Activated CD8-positive, alpha-beta T cell treated with anti-CD3 and anti-CD28 coated beads, Interleukin-2, amount 10 ng/mL, durations not matched to agents 7 days and 5 days (primary cell): Measurements from ENCODE around the gene EIF5B. TPM values are rescaled to one million over a fixed set of nuclear protein-coding genes. Genes with fewer than 3 reads are reported as not detected.
"Not testable (repeated sequence)": the region's sequence is repeated elsewhere in the genome, so short reads cannot be mapped to it uniquely, and the experiment has no call there.

Experiments used
- ATAC-seq: fragments of 150-1000 bp; cut with Tn5 transposase; one replicate; pipeline ENCODE4 v1.10.0; 2021; ENCODE audit warnings: moderate library complexity
- CTCF ChIA-PET: fragments of 350-600 bp; sonication (Branson Sonifier 250); formaldehyde crosslinking; loops from one replicate; lab custom pipeline; 2021; ENCODE audit warnings: antibody characterized with exemption; lab: Charles Lee
- POLR2A ChIA-PET: fragments of 350-600 bp; sonication (Branson Sonifier 250); formaldehyde crosslinking; loops from one replicate; lab custom pipeline; 2021; ENCODE audit warnings: antibody characterized with exemption; lab: Charles Lee
- DNase-seq: peaks from one replicate; pipeline ENCODE4 v3.0.0-alpha.2; 2020
- H3K27ac Mint-ChIP-seq: one replicate; pipeline ENCODE4 v1.8.0; 2021; ENCODE audit warnings: mild to moderate bottlenecking, mixed read lengths
- H3K27me3 Mint-ChIP-seq: one replicate; pipeline ENCODE4 v1.8.0; 2021; ENCODE audit warnings: low read depth, mixed read lengths
- H3K36me3 Mint-ChIP-seq: one replicate; pipeline ENCODE4 v1.8.0; 2021; ENCODE audit warnings: low read depth, mixed read lengths
- H3K4me1 Mint-ChIP-seq: one replicate; pipeline ENCODE4 v1.8.0; 2021; ENCODE audit warnings: low read depth, mixed read lengths
- H3K4me3 Mint-ChIP-seq: one replicate; pipeline ENCODE4 v1.8.0; 2021; ENCODE audit warnings: mild to moderate bottlenecking, mixed read lengths
- H3K9me3 Mint-ChIP-seq: one replicate; pipeline ENCODE4 v1.8.0; 2022; ENCODE audit warnings: mixed read lengths; ENCODE audit not compliant: insufficient read depth
- total RNA-seq, 2 experiments: library from RNA; stranded (reverse); gene quantifications; one replicate each; pipeline ENCODE4 v1.2.3, GENCODE V29; 2021

The EIF5B gene
- total RNA-seq, 2 experiments from 2014 or later: 47.5 TPM

DNA sequence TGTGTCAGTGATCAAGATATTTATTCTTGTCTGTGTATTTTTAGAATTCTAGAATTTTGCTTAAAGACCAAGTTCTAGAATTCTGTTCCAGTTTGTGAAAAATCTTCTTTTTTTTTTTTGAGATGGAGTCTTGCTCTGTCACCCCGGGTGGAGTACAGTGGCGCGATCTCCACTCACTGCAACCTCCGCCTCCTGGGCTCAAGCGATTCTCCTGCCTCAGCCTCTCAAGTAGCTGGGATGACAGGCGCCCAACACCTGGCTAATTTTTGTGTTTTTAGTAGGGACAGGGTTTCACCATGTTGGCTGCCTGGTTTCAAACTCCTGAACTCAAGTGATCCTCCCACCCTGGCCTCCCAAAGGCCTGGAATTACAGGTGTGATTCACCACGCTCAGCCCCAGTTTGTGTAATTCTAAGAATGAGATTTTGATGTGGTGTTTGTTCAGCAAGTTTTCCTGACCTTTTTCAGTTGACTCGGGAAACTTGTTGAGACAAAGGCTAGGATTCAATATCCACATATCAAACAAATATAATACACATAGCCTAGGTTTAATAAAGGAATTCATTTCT is 3.6 kb downstream of the EIF5B start:
- Mint-ChIP-seq H3K27ac (no peak overlapping the region), H3K4me3 (no peak overlapping the region), H3K36me3 (peaks cover 2% of the 10 kb centered on the region), H3K9me3 (no peaks in the 10 kb centered on the region), H3K27me3 (no peaks in the 10 kb centered on the region), H3K4me1 (peaks cover 18% of the 10 kb centered on the region)
- no peak for ATAC-seq
- CTCF ChIA-PET: no interaction called here
- POLR2A ChIA-PET: no interaction called here
- no peak for DNase-seq

DNA sequence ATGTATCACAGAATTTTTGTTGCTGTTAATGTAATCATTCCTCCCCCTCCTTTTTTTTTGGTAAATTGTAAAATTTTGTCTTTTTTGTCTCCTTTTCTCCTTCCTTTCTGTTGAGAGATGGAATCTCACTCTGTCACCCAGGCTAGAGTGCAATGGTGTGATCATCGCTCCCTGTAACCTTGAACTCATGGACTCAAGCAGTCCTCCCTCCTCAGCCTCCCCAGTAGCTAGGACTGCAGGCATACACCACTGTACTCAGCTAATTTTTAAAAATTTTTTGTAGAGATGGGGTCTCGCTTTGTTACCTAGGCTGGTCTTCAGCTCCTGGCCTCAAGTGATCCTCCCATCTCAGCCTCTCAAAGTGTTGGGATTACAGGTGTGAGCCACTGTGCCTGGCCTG is 5.3 kb downstream of the EIF5B start:
- Mint-ChIP-seq H3K27me3 (no peaks in the 10 kb centered on the region), H3K4me3 (no peak overlapping the region), H3K9me3 (no peaks in the 10 kb centered on the region), H3K4me1 (peaks cover 27% of the 10 kb centered on the region), H3K36me3 (peaks cover 4% of the 10 kb centered on the region), H3K27ac (no peak overlapping the region)
- DNase-seq (no peak), ATAC-seq (no peak)
- CTCF ChIA-PET: interaction anchor here (0.8 kb wide), 1 partner anchor 161 kb away, joined by 4 read pairs; no protein-coding TSS in a partner anchor
- POLR2A ChIA-PET: no interaction called here

DNA sequence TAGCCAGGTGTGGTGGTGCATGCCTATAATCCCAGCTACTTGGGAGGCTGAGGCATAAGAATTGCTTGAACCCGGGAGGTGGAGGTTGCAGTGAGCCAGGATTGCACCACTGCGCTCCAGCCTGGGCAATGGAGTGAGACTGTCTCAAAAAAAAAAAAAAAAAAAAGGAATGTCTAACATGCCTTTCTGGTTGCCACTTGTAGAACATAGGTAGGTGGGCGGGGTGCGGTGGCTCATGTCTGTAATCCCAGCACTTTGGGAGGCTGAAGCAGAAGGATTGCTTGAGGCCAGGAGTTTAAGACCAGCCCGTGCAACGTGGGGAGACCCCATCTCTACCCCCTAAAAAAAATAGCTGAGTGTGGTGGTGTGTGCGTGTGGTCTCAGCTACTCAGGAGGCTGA is 8.3 kb downstream of the EIF5B start:
- H3K4me1 Mint-ChIP-seq: peaks cover 31% of the 10 kb centered on the region
- H3K27ac Mint-ChIP-seq, DNase-seq, H3K27me3 Mint-ChIP-seq, CTCF ChIA-PET, H3K36me3 Mint-ChIP-seq, H3K9me3 Mint-ChIP-seq, H3K4me3 Mint-ChIP-seq, ATAC-seq, POLR2A ChIA-PET: not testable (repeated sequence)

DNA sequence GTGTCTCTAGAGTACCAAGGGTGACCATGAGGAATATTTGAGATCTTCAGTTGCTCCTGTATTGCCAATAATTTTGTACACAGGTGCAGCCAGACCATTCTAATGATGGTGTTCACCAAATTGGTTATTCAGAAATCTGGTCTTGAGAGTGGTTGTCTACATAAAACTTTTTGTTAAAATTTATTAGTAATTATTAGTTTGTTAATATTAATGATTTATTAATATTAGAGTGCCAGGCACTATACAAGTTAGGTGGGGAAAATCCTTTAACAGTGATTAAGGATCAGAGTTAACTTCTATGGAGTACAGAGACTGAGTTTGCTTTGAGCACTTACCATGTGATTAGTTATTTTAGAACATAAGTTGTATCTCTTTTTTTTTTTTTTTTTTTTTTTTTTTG is 9.0 kb downstream of the EIF5B start:
- ChIA-PET CTCF (no interaction called here), POLR2A (interaction anchor here (2.5 kb wide), 1 partner anchor 10 kb away, joined by 12 read pairs; the partner anchor contains the start of genes EIF5B and TXNDC9)
- Mint-ChIP-seq H3K4me3 (no peak overlapping the region), H3K27ac (no peak overlapping the region), H3K9me3 (no peaks in the 10 kb centered on the region), H3K4me1 (peaks cover 34% of the 10 kb centered on the region), H3K27me3 (no peaks in the 10 kb centered on the region), H3K36me3 (peaks cover 4% of the 10 kb centered on the region)
- no peak for ATAC-seq
- no peak for DNase-seq

DNA sequence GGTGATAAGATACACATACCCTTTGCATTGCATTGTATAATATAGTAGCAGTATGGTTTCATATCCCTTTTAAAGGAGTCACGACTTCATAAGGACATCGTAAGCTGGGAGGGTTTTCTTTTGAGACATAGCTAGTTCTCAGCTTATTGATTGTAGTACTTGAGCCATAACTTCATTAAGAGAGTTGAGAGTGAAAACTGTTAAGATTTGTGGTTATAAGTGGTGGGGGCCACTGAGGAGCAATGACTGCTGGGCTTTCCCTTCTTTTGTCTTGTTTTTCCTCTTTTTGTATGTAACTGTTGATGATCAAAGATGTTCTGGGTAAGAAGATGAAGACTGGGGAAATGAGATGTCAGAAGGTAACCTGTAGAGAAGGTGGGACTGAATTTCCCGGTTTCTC is 11.0 kb downstream of the EIF5B start:
- ATAC-seq (no peak), DNase-seq (no peak)
- Mint-ChIP-seq H3K27me3 (no peaks in the 10 kb centered on the region), H3K4me1 (peaks cover 30% of the 10 kb centered on the region), H3K36me3 (peaks cover 4% of the 10 kb centered on the region), H3K27ac (no peak overlapping the region), H3K9me3 (no peaks in the 10 kb centered on the region), H3K4me3 (no peak overlapping the region)
- ChIA-PET CTCF (interaction anchor here (2.1 kb wide), 1 partner anchor 11 kb away, joined by 12 read pairs; the partner anchor contains the start of genes EIF5B and TXNDC9), POLR2A (interaction anchor here (1.2 to 2.5 kb wide), 2 partner anchors 10 to 12 kb away, joined by 5 to 12 read pairs; partner anchors contain the start of genes EIF5B and TXNDC9)

DNA sequence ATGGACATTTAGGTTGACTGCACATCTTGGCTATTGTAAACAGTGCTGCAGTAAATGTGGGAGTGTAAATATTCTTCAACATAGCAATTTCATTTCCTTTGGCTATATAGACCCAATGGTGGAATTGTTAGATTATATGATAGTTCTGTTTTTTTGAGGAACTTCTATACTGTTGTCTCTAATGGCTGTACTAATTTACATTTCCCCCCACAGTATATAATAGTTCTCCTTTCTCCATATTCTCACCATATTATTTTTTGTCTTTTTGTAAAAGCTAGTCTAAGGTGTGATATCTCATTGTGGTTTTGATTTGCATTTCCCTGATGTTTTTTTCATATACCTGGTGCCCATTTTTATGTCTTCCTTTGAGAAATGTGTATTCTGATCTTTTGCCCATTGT is 13.0 kb downstream of the EIF5B start:
- ChIA-PET CTCF (no interaction called here), POLR2A (no interaction called here)
- no peaks in the 10 kb centered on the region for H3K27me3 Mint-ChIP-seq
- H3K27ac Mint-ChIP-seq: no peak overlapping the region
- ATAC-seq: no peak
- H3K4me3 Mint-ChIP-seq: no peak overlapping the region
- H3K9me3 Mint-ChIP-seq: no peaks in the 10 kb centered on the region
- H3K4me1 Mint-ChIP-seq: peaks cover 31% of the 10 kb centered on the region
- H3K36me3 Mint-ChIP-seq: peaks cover 2% of the 10 kb centered on the region
- no peak for DNase-seq

DNA sequence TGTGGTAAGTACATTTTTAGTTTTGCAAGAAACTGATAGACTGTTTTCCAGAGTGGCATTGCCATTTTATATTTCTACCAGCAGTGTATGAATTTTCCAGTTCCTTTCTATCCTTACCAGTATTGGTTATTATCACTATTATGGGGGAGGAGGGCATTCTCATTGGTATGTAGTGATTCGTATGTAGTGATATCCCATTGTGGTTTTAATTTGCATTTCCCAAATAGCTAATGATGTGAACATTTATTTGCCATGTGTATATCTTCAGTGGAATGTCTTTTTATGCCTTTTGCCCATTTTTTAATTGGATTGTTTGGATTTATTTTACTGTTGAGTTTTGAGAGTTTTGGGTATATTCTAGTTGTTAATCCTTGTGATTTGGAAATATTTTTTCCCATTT is 16.9 kb downstream of the EIF5B start:
- ChIA-PET POLR2A (no interaction called here), CTCF (interaction anchor here (1.9 kb wide), 1 partner anchor 17 kb away, joined by 4 read pairs; the partner anchor contains the start of gene EIF5B)
- Mint-ChIP-seq H3K9me3 (no peaks in the 10 kb centered on the region), H3K27ac (no peak overlapping the region), H3K4me1 (peaks cover 21% of the 10 kb centered on the region), H3K36me3 (no peaks in the 10 kb centered on the region), H3K4me3 (no peak overlapping the region), H3K27me3 (no peaks in the 10 kb centered on the region)
- DNase-seq (no peak), ATAC-seq (no peak)

DNA sequence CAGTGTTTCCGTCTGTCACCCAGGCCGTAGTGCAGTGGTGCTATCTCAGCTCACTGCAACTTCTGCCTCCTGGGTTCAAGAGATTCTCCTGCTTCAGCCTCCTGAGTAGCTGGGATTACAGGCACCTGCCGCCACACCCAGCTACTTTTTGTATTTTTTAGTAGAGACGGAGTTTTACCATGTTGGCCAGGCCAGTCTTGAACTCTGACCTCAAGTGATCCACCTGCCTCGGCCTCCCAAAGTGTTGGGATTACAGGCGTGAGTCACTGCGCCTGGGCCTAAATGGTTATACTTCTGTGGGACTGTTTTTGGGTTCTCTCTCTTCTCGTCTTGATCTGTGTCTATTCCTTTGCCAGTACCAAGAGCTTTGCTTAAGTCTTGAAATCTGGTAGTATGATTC is 17.6 kb downstream of the EIF5B start:
- POLR2A ChIA-PET, DNase-seq, H3K4me3 Mint-ChIP-seq, H3K27me3 Mint-ChIP-seq, H3K9me3 Mint-ChIP-seq, H3K36me3 Mint-ChIP-seq, ATAC-seq, H3K27ac Mint-ChIP-seq: not testable (repeated sequence)
- H3K4me1 Mint-ChIP-seq: peaks cover 17% of the 10 kb centered on the region
- CTCF ChIA-PET: interaction anchor here (1.9 kb wide), 1 partner anchor 18 kb away, joined by 4 read pairs; the partner anchor contains the start of gene EIF5B

DNA sequence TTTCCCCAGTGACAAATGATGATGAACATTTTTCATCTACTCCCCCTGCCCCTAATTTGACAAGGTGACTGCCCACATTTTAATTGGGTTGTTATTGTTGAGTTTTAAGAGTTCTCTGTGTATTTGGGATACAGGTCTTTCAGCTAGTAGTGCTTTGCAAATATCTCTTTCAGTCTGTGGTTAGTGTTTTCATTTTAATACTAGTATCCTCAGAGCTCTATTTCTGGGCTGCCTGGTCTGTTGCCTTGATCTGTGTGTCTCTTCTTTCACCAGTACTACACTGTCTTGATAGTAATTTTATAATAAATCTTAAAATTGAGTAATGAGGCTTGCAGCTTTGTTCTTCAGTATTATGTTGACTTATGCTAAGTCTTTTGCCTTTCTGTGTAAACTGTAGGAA is 19.7 kb downstream of the EIF5B start:
- no peak overlapping the region for H3K27ac Mint-ChIP-seq
- H3K36me3 Mint-ChIP-seq: peaks cover 13% of the 10 kb centered on the region
- no peaks in the 10 kb centered on the region for H3K27me3 Mint-ChIP-seq
- POLR2A ChIA-PET: no interaction called here
- H3K4me1 Mint-ChIP-seq: peaks cover 10% of the 10 kb centered on the region
- H3K9me3 Mint-ChIP-seq: no peaks in the 10 kb centered on the region
- CTCF ChIA-PET: interaction anchor here (1.4 to 1.7 kb wide), 2 partner anchors 9 to 19 kb away, joined by 4 to 6 read pairs; partner anchors contain the start of gene EIF5B
- ATAC-seq (no peak), DNase-seq (no peak)
- no peak overlapping the region for H3K4me3 Mint-ChIP-seq

DNA sequence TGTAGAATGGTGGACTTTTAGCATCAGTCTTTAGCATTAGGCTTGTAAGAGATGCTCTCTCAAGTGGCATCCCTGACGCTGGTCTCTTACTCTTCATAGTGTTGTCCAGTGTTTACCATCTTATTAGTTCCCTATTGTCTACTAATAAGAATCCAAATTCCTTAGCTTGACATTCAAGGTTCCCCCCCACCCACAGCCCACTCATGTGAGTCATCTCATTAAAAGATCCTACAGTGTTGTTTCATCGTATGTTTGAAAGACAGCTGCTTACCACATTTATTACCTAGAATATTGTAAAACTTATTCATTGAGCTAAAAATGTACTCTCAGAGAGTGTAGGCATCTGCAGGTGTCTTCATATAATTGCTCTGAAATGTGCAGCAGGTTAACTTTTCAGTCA is 28.5 kb downstream of the EIF5B start:
- DNase-seq (no peak), ATAC-seq (no peak)
- Mint-ChIP-seq H3K27me3 (no peaks in the 10 kb centered on the region), H3K4me3 (no peak overlapping the region), H3K27ac (no peak overlapping the region), H3K9me3 (no peaks in the 10 kb centered on the region), H3K4me1 (no peaks in the 10 kb centered on the region), H3K36me3 (peaks cover 59% of the 10 kb centered on the region)
- POLR2A ChIA-PET: interaction anchor here (0.6 to 1.8 kb wide), 2 partner anchors 29 to 433 kb away, joined by 4 to 8 read pairs; partner anchors contain the start of genes EIF5B and TXNDC9
- CTCF ChIA-PET: interaction anchor here (0.9 to 1.9 kb wide), 4 partner anchors 8 to 125 kb away, joined by 3 to 5 read pairs (median 4); partner anchors contain the start of gene REV1

DNA sequence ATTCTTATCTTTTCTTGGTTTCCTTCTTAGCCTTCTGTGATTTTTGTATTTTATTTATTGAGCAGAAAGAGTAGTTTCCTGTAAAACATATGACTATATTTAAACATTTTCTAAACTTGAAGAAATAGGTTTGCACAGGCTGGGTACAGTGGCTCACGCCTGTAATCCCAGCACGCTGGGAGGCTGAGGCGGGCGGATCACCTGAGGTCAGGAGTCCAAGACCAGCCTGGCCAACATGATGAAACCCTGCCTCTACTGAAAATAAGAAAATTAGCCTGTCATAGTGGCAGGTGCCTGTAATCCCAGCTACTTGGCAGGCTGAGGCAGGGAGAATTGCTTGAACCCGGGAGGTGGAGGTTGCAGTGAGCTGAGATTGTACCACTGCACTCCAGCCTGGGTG is 31.7 kb downstream of the EIF5B start:
- H3K9me3 Mint-ChIP-seq, H3K27ac Mint-ChIP-seq, CTCF ChIA-PET, POLR2A ChIA-PET, H3K27me3 Mint-ChIP-seq, H3K4me1 Mint-ChIP-seq, ATAC-seq, H3K4me3 Mint-ChIP-seq, DNase-seq: not testable (repeated sequence)
- H3K36me3 Mint-ChIP-seq: peaks cover 64% of the 10 kb centered on the region

DNA sequence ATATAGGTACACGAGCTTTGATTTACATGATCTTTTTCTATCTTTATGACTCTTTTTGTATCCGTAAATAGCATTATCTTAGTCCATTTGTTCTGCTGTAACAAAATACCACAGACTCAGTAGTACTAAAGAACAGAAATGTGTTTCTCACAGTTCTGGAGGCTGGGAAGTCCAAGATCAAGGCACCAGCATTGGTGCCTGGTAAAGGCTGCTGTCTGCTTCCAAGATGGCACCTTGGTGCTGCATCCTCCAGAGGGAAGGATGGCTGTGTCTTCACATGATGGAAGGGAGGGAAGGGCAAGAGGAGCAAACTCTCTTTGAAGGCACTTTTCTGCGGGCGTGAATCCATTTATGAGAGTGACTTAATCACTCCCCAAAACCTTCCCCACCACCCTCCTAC is 36.0 kb downstream of the EIF5B start:
- no peaks in the 10 kb centered on the region for H3K9me3 Mint-ChIP-seq
- POLR2A ChIA-PET: no interaction called here
- ATAC-seq: no peak
- CTCF ChIA-PET: interaction anchor here (0.9 kb wide), 1 partner anchor 10 kb away, joined by 4 read pairs; no protein-coding TSS in a partner anchor
- no peak overlapping the region for H3K27ac Mint-ChIP-seq
- H3K4me1 Mint-ChIP-seq: peaks cover 7% of the 10 kb centered on the region
- H3K4me3 Mint-ChIP-seq: no peak overlapping the region
- H3K27me3 Mint-ChIP-seq: no peaks in the 10 kb centered on the region
- DNase-seq: no peak
- H3K36me3 Mint-ChIP-seq: peaks cover 66% of the 10 kb centered on the region
